HEK293 (cell line): ENCODE data around the gene GALNT10.

ENCODE experiments used
- IKZF3 ChIP-seq: fragments of 450-650 bp; IDR thresholded peaks from 2 replicates; pipeline ENCODE4 v1.5.0; 2018; ENCODE audit warnings: missing biosample characterization, mild to moderate bottlenecking, missing genetic modification characterization, moderate library complexity
- YY1 ChIP-seq: fragments of 450-650 bp; formaldehyde crosslinking; IDR thresholded peaks from 2 replicates; pipeline ENCODE4 v1.5.1; 2018; ENCODE audit warnings: missing biosample characterization, missing genetic modification characterization
- ZFP41 ChIP-seq: fragments of 450-650 bp; formaldehyde crosslinking; IDR thresholded peaks from 2 replicates; pipeline ENCODE4 v1.5.1; 2016; ENCODE audit warnings: missing biosample characterization, missing genetic modification characterization, borderline replicate concordance
- ZNF19 ChIP-seq: fragments of 450-650 bp; formaldehyde crosslinking; IDR thresholded peaks from 2 replicates; pipeline ENCODE4; 2016; ENCODE audit warnings: missing biosample characterization, missing genetic modification characterization, low read depth
- ZNF416 ChIP-seq: fragments of 450-650 bp; formaldehyde crosslinking; IDR thresholded peaks from 2 replicates; pipeline ENCODE4 v1.5.1; 2016; ENCODE audit warnings: missing biosample characterization, missing genetic modification characterization
- ZNF670 ChIP-seq: fragments of 450-650 bp; formaldehyde crosslinking; IDR thresholded peaks from 2 replicates; pipeline ENCODE4 v1.5.1; 2016; ENCODE audit warnings: missing biosample characterization, missing genetic modification characterization, low read depth
- TF ChIP-seq, protein P1 (sequence below): fragments of 450-650 bp; formaldehyde crosslinking; IDR thresholded peaks from 2 replicates; pipeline ENCODE4 v1.5.1; 2016; ENCODE audit warnings: missing biosample characterization, missing genetic modification characterization
- TF ChIP-seq, protein P2 (sequence below): fragments of 450-650 bp; IDR thresholded peaks from 2 replicates; pipeline ENCODE4 v1.5.1; 2018; ENCODE audit warnings: missing biosample characterization, missing genetic modification characterization

DNA sequence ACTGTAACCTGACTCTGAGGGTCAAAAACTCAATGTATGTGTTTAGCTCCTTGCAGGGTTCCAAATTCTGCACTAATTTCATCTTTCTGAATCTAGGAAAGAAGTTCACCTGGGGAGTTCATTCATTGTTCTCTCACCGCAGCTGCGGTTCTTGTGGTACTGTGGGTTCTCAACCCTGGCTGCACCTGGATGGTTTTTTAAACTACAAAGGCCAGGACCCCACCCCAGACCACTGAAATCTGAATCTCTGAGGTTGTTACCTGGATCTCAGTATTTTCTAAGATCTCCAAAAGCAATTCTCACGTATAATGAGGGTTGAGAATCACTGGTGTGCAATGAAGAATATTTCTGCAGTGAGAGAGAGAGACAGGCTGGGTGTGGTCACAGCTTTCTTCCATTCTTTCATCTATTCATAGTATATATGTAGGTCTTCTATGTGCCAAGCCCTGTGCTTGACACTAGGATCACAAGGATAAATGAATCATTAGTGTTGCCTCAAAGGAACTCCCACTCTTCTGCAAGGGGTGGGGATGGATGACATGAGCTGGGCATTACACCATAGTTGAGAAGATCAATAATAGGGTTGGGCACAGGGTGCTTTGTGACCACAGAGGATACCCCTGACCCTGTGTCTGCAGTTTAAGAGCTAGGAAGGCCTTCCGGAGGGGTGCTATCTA, 109.8 kb downstream of the GALNT10 start:
- TF ChIP-seq, protein P1, sequence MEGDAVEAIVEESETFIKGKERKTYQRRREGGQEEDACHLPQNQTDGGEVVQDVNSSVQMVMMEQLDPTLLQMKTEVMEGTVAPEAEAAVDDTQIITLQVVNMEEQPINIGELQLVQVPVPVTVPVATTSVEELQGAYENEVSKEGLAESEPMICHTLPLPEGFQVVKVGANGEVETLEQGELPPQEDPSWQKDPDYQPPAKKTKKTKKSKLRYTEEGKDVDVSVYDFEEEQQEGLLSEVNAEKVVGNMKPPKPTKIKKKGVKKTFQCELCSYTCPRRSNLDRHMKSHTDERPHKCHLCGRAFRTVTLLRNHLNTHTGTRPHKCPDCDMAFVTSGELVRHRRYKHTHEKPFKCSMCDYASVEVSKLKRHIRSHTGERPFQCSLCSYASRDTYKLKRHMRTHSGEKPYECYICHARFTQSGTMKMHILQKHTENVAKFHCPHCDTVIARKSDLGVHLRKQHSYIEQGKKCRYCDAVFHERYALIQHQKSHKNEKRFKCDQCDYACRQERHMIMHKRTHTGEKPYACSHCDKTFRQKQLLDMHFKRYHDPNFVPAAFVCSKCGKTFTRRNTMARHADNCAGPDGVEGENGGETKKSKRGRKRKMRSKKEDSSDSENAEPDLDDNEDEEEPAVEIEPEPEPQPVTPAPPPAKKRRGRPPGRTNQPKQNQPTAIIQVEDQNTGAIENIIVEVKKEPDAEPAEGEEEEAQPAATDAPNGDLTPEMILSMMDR (tag by site-specific recombination): no peak
- no peak for TF ChIP-seq IKZF3 (tag by site-specific recombination)
- no peak for TF ChIP-seq ZNF416 (tag by site-specific recombination)
- TF ChIP-seq YY1 (tag by site-specific recombination): no peak
- TF ChIP-seq ZNF670 (tag by site-specific recombination): no peak
- TF ChIP-seq, protein P2, sequence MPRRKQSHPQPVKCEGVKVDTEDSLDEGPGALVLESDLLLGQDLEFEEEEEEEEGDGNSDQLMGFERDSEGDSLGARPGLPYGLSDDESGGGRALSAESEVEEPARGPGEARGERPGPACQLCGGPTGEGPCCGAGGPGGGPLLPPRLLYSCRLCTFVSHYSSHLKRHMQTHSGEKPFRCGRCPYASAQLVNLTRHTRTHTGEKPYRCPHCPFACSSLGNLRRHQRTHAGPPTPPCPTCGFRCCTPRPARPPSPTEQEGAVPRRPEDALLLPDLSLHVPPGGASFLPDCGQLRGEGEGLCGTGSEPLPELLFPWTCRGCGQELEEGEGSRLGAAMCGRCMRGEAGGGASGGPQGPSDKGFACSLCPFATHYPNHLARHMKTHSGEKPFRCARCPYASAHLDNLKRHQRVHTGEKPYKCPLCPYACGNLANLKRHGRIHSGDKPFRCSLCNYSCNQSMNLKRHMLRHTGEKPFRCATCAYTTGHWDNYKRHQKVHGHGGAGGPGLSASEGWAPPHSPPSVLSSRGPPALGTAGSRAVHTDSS (tag by site-specific recombination): no peak
- TF ChIP-seq ZNF19 (tag by site-specific recombination): no peak
- TF ChIP-seq ZFP41 (tag by site-specific recombination): no peak
